Testis (tissue), 3 donors: ENCODE results near the gene RAB27A. TPM values are rescaled to one million over a fixed set of nuclear protein-coding genes. Genes with fewer than 3 reads are reported as not detected.

ENCODE experiments used
- DNase-seq: peaks from one replicate; pipeline ENCODE4 v3.0.0-alpha.2; 2019
- H3K27ac ChIP-seq, 2 donors: fragments of 200-600 bp; sonication (generic); one replicate each; pipeline ENCODE4 v1.5.1; 2019
- H3K27me3 ChIP-seq: fragments of 200-600 bp; sonication (generic); one replicate; pipeline ENCODE4 v1.5.1; 2019
- H3K36me3 ChIP-seq: fragments of 200-600 bp; sonication (generic); one replicate; pipeline ENCODE4 v1.5.1; 2017; ENCODE audit warnings: low read depth; ENCODE audit errors: missing control alignments
- H3K4me1 ChIP-seq: fragments of 200-600 bp; sonication (generic); one replicate; pipeline ENCODE4 v1.5.1; 2019
- H3K4me3 ChIP-seq, 2 donors: fragments of 200-600 bp; sonication (generic); one replicate each; pipeline ENCODE4 v1.5.1; 2017 to 2019
- H3K9me3 ChIP-seq: fragments of 200-600 bp; sonication (generic); one replicate; pipeline ENCODE4 v1.5.1; 2017
- POLR2A ChIP-seq: fragments of 450-650 bp; IDR thresholded peaks from one replicate; pipeline ENCODE4 v1.6.1; 2017; ENCODE audit warnings: antibody characterized with exemption, mild to moderate bottlenecking, moderate library complexity
- WGBS, 2 donors: methylation state at CpG; one replicate each; pipeline ENCODE4 v1.1.5; 2018; 5-methylcytosine and 5-hydroxymethylcytosine counted together
- intact Hi-C: fragments of 100-400 bp; cut with DNase I; formaldehyde crosslinking; loops from one replicate; pipeline ENCODE4 v1.15.1; 2023; ENCODE audit warnings: low total_unique reads
- polyA plus RNA-seq: library from polyadenylated mRNA; stranded (reverse); fragments of 350-450 nt; fragmentation: Illumina TruSeq; extraction: RNeasy Lipid Tissue Mini Kit (QIAGEN cat#74804); gene quantifications from one replicate; pipeline ENCODE4 v1.2.3, GENCODE V29; 2014; ENCODE audit warnings: low read depth, low replicate concordance; ENCODE audit not compliant: insufficient read depth
- total RNA-seq, 2 donors: library from RNA; depleted of rRNA; stranded (reverse); fragments of >200 nt; gene quantifications; one replicate each; pipeline ENCODE4 v1.2.3, GENCODE V29; 2016
- TF ChIP-seq, protein P1 (sequence below), 3 experiments: fragments of 450-650 bp in 2 of 3; fragments of 200-600 bp in 1 of 3; sonication (generic) in 1 of 3; IDR thresholded peaks; one replicate each; pipeline ENCODE4 v1.5.1; 2016 to 2019; ENCODE audit warnings: antibody characterized with exemption in 3 of 3, mild to moderate bottlenecking in 2 of 3, moderate library complexity in 1 of 3

Gene RAB27A
- total and polyA plus RNA-seq, 3 donors from 2014 or later, result 13.1 to 19.2 (median 13.7) TPM

DNA sequence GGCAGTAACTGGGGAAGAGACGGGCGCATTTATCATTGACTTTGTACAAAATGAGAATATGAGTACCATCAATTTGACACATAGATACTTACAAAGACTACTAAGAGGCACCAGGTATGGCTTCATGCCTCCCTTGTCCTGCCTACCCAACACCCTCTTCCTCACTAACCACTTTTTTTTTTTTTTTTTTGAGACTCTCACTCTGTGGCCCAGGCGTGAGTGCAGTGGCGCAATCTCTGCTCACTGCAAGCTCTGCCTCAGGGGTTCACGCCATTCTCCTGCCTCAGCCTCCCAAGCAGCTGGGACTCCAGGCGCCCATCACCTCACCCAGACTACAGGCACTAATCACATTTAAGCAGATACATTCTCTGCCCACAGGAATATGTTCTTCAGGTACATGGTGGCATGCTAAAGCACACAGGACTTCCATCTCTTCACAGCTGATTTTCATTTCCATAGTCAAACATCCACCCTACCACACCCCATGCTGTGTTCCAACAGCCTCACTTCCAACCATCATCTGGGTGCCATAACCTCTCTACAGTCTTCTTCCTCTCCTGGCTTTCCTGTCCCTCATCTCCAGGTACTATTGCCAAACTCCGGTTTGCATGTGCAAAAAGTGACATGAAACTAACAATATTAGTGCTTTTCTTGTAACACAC is 41.7 kb downstream of the RAB27A start:
- no peak overlapping the region for H3K4me3 ChIP-seq
- H3K9me3 ChIP-seq, result no peaks in the 10 kb centered on the region
- DNase-seq, result no peak
- H3K27me3 ChIP-seq, result no peaks in the 10 kb centered on the region
- 93 to 95% methylated on average over 7 of the region's 7 CpGs for WGBS, 2 donors
- H3K27ac ChIP-seq, result no peak overlapping the region
- H3K4me1 ChIP-seq, result no peaks in the 10 kb centered on the region
- no peak for TF ChIP-seq POLR2A
- TF ChIP-seq, protein P1, sequence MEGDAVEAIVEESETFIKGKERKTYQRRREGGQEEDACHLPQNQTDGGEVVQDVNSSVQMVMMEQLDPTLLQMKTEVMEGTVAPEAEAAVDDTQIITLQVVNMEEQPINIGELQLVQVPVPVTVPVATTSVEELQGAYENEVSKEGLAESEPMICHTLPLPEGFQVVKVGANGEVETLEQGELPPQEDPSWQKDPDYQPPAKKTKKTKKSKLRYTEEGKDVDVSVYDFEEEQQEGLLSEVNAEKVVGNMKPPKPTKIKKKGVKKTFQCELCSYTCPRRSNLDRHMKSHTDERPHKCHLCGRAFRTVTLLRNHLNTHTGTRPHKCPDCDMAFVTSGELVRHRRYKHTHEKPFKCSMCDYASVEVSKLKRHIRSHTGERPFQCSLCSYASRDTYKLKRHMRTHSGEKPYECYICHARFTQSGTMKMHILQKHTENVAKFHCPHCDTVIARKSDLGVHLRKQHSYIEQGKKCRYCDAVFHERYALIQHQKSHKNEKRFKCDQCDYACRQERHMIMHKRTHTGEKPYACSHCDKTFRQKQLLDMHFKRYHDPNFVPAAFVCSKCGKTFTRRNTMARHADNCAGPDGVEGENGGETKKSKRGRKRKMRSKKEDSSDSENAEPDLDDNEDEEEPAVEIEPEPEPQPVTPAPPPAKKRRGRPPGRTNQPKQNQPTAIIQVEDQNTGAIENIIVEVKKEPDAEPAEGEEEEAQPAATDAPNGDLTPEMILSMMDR (IDR thresholded peaks at IDR 0.05), result no peak
- no peaks in the 10 kb centered on the region for H3K36me3 ChIP-seq
- intact Hi-C loops, result no loop called here

DNA sequence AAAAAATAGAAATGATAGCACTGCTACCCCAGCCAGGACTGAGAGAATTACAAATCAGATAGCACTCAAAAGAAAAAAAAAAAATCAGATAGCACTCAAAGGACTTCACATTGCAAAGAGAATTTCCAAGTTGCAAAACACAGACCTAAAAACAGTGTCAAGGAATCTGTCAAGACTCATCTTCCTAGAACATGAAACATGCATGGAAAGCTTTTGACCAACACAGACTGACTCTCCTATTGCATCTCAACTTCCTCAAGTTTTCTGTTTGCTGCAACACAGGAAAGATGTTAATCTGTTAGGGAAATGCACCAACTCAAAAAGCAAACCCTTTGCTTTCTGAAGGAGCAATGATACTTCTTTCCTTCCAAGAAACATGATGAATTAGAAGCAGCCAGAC is 42.3 kb downstream of the RAB27A start:
- no peaks in the 10 kb centered on the region for H3K4me1 ChIP-seq
- H3K27ac ChIP-seq, result no peak overlapping the region
- intact Hi-C loops, result no loop called here
- no peaks in the 10 kb centered on the region for H3K36me3 ChIP-seq
- H3K9me3 ChIP-seq, result no peaks in the 10 kb centered on the region
- TF ChIP-seq POLR2A, result no peak
- TF ChIP-seq, protein P1 (IDR thresholded peaks at IDR 0.05), result no peak
- DNase-seq, result no peak
- H3K27me3 ChIP-seq, result no peaks in the 10 kb centered on the region
- H3K4me3 ChIP-seq, result no peak overlapping the region

DNA sequence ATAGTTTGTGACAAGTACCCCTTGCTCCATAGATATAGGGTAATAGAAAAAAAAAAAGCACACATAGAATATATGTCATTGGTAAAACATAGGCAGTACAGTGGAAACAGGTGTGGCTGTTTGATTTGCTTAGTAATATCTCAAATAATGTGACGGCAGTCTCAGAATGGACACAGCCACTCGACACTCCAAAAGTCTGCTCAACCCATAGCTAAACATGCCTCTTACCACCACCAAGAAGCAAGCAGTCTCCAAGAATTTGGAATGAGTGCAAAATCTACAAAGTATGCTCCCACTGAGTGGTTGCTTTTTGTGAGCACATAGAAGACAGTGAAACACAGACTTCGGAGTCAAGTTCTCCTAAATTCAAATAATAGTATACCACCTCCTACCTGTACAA is 43.0 kb downstream of the RAB27A start:
- Histone ChIP-seq H3K9me3 (no peaks in the 10 kb centered on the region), H3K4me3 (no peak overlapping the region), H3K4me1 (no peaks in the 10 kb centered on the region), H3K27ac (no peak overlapping the region), H3K27me3 (no peaks in the 10 kb centered on the region), H3K36me3 (no peaks in the 10 kb centered on the region)
- intact Hi-C loops, result no loop called here
- no peak for DNase-seq
- no peak for TF ChIP-seq POLR2A
- TF ChIP-seq, protein P1 (IDR thresholded peaks at IDR 0.05), result no peak
- 93 to 97% methylated on average over 3 of the region's 3 CpGs for WGBS, 2 donors

- intact Hi-C loops, result no loop called here
- Histone ChIP-seq H3K9me3 (no peaks in the 10 kb centered on the region), H3K27ac (no peak overlapping the region), H3K4me3 (no peak overlapping the region), H3K27me3 (no peaks in the 10 kb centered on the region), H3K36me3 (no peaks in the 10 kb centered on the region), H3K4me1 (no peaks in the 10 kb centered on the region)
- TF ChIP-seq, protein P1 (IDR thresholded peaks at IDR 0.05), result no peak
- no peak for TF ChIP-seq POLR2A
- DNase-seq, result no peak
- WGBS, 2 donors, result 95% methylated on average over 4 of the region's 4 CpGs
Observed at GRCh38 chr15:55245059-55245458, 44.6 kb downstream of the RAB27A start.

DNA sequence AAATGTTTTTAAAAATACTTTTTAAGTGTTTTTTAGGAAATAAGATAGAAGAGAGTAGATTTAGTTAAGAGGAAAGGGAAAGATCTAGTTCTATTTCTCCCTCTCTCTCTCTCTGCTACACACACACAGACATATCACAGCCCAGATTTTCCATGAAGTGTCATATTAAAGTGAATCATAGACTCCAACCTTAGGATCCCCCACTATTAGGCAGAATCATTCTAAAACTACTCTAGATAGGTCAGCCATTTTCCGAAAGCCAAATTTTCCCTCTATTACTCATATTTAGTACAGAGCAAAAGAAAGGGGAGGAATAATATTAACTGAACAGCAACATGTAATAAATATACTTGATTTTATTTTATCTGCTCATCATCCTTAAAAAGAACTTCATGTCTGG is 47.7 kb downstream of the RAB27A start:
- no peak overlapping the region for H3K27ac ChIP-seq
- no peak overlapping the region for H3K4me3 ChIP-seq
- WGBS, 2 donors, result 36 to 54% methylated on average over 1 of the region's 1 CpG
- no peaks in the 10 kb centered on the region for H3K27me3 ChIP-seq
- H3K4me1 ChIP-seq, result no peaks in the 10 kb centered on the region
- no peak for TF ChIP-seq POLR2A
- TF ChIP-seq, protein P1 (IDR thresholded peaks at IDR 0.05), result no peak
- intact Hi-C loops, result no loop called here
- H3K9me3 ChIP-seq, result no peaks in the 10 kb centered on the region
- H3K36me3 ChIP-seq, result no peaks in the 10 kb centered on the region
- DNase-seq, result no peak
